K562 (cell line): ENCODE measurements around the gene BRSK1. TPM values are rescaled to one million over a fixed set of nuclear protein-coding genes. Genes with fewer than 3 reads are reported as not detected.
A peak's percentile ranks its signal among the peaks of the same experiment; 100 is the strongest.

Experiments
- ATAC-seq: fragments of 200-7000 bp; cut with Tn5 transposase; 3 replicates; pipeline ENCODE4 v1.9.1; 2020; ENCODE audit warnings: moderate library complexity
- BruUV-seq: library from RNA; stranded (reverse); fragments of 400-500 nt; replicated peaks from 2 replicates; lab custom pipeline; 2021; lab: Mats Ljungman, UMichigan
- CTCF ChIA-PET: fragments of 300-600 bp; formaldehyde crosslinking; extraction: SDS; loops from one replicate; lab custom pipeline; 2021; ENCODE audit warnings: low intra/inter-chr PET ratio; lab: Yijun Ruan, JAX
- POLR2A ChIA-PET: fragments of 300-600, 350-650 bp; sonication (Branson Sonifier 250); formaldehyde crosslinking; extraction: SDS; loops from one replicate; lab custom pipeline; 2021; ENCODE audit warnings: antibody characterized with exemption, inconsistent platforms; lab: Yijun Ruan, JAX
- DNase-seq, 4 experiments: peaks; one replicate each; pipeline versions ENCODE4 v3.0.0 to v3.0.0-alpha.2; 2011 to 2018; ENCODE audit warnings: low spot score in 3 of 4, mixed read lengths in 3 of 4; ENCODE audit errors: extremely low read depth in 1 of 4
- FAIRE-seq: peaks from 2 replicates; lab custom pipeline; 2011; peaks lifted over from hg19 to GRCh38; lab: Jason Lieb, UNC
- H2AFZ ChIP-seq: 2 replicates; pipeline ENCODE4 v1.6.0; 2011; ENCODE audit warnings: low read depth, low read length, control low read depth, inconsistent platforms
- H3K27ac ChIP-seq: fragments of 200-600 bp; 3 replicates; pipeline ENCODE4 v1.8.0; 2011; ENCODE audit warnings: low read depth, mild to moderate bottlenecking, control low read depth, inconsistent platforms, low read length, moderate library complexity, mixed read lengths; ENCODE audit errors: extremely low read depth
- H3K27me3 ChIP-seq, 2 experiments: fragments of 300-600 bp in 1 of 2; 2 replicates in 1 of 2; 3 replicates in 1 of 2; pipeline versions ENCODE4 v1.6.0 to v1.8.0; 2011; ENCODE audit warnings: inconsistent platforms in 2 of 2, low read length in 2 of 2, mild to moderate bottlenecking in 1 of 2, mixed read lengths in 1 of 2, moderate library complexity in 1 of 2; ENCODE audit not compliant: control insufficient read depth in 2 of 2, insufficient read depth in 2 of 2
- H3K36me3 ChIP-seq: fragments of 300-600 bp; 3 replicates; pipeline ENCODE4 v1.8.0; 2011; ENCODE audit warnings: mild to moderate bottlenecking, low read length, inconsistent platforms; ENCODE audit not compliant: control insufficient read depth, insufficient read depth
- H3K4me1 ChIP-seq, 2 experiments: fragments of 200-600 bp in 1 of 2; replicated peaks in 1 of 2; 2 replicates in 1 of 2; 3 replicates in 1 of 2; pipeline versions ENCODE4 v1.5.1 to v1.8.0; 2011; ENCODE audit warnings: inconsistent platforms in 2 of 2, low read length in 2 of 2, mild to moderate bottlenecking in 1 of 2, mixed read lengths in 1 of 2, moderate library complexity in 1 of 2; ENCODE audit not compliant: control insufficient read depth in 2 of 2, insufficient read depth in 2 of 2
- H3K4me2 ChIP-seq: 2 replicates; pipeline ENCODE4 v1.6.1; 2011; ENCODE audit warnings: low read length, control low read depth, inconsistent platforms, mixed read lengths; ENCODE audit not compliant: insufficient read depth
- H3K4me3 ChIP-seq: fragments of 200-600 bp; sonication (generic), shearing (Covaris generic); 2 replicates; pipeline ENCODE4 v1.5.1; 2016; ENCODE audit warnings: control low read depth, inconsistent platforms
- H3K79me2 ChIP-seq: fragments of 200-600 bp; 3 replicates; pipeline ENCODE4 v1.8.0; 2011; ENCODE audit warnings: low read length, inconsistent platforms; ENCODE audit not compliant: control insufficient read depth, insufficient read depth
- H3K9ac ChIP-seq, 2 experiments: 2 replicates each; pipeline versions ENCODE4 v1.6.0 to v1.6.1; 2011; ENCODE audit warnings: low read depth in 2 of 2, low read length in 2 of 2, control low read depth in 1 of 2, inconsistent platforms in 1 of 2, mild to moderate bottlenecking in 1 of 2, mixed read lengths in 1 of 2; ENCODE audit not compliant: insufficient read depth in 1 of 2
- H3K9me1 ChIP-seq: one replicate; pipeline ENCODE4 v1.6.0; 2011; ENCODE audit warnings: inconsistent platforms, mild to moderate bottlenecking, low read length, moderate library complexity; ENCODE audit not compliant: control insufficient read depth, insufficient read depth
- H3K9me3 ChIP-seq: replicated peaks from 2 replicates; pipeline ENCODE4 v1.5.1; 2011; ENCODE audit warnings: low read depth, low read length, inconsistent platforms; ENCODE audit not compliant: control insufficient read depth, insufficient read depth
- H4K20me1 ChIP-seq: replicated peaks from 2 replicates; pipeline ENCODE4 v1.6.1; 2011; ENCODE audit warnings: low read length, inconsistent platforms, mixed read lengths; ENCODE audit not compliant: control insufficient read depth, insufficient read depth
- FOXJ2 ChIP-seq: fragments of 200-800 bp; sonication (Bioruptor generic); IDR thresholded peaks from 2 replicates; pipeline ENCODE4 v1.6.1; 2016; ENCODE audit warnings: missing genetic modification characterization, missing compliant biosample characterization
- NCOR1 ChIP-seq: fragments of 450-650 bp; IDR thresholded peaks from 2 replicates; pipeline ENCODE4 v1.6.1; 2016; ENCODE audit warnings: mild to moderate bottlenecking, moderate library complexity
- POLR2G ChIP-seq: fragments of 200-400 bp; formaldehyde crosslinking; IDR thresholded peaks from 2 replicates; pipeline ENCODE4 v1.6.1; 2017; ENCODE audit warnings: low read depth, mild to moderate bottlenecking, antibody characterized with exemption, low read length, moderate library complexity
- RBFOX2 ChIP-seq: fragments of 200-400 bp; formaldehyde crosslinking; IDR thresholded peaks from 2 replicates; pipeline ENCODE4 v1.6.1; 2017; ENCODE audit warnings: low read depth, mild to moderate bottlenecking, low read length, moderate library complexity
- SPI1 ChIP-seq: IDR thresholded peaks from 2 replicates; pipeline ENCODE4 v1.6.1; 2011; ENCODE audit warnings: low read depth, low read length, control low read depth, borderline replicate concordance
- TOE1 ChIP-seq, 2 experiments: fragments of 450-650 bp in 1 of 2; sonication (generic) in 1 of 2; formaldehyde crosslinking in 1 of 2; IDR thresholded peaks; 2 replicates each; pipeline versions ENCODE4 v1.7.1 to v1.8.0; 2016 to 2022; ENCODE audit warnings: borderline replicate concordance in 2 of 2, mild to moderate bottlenecking in 2 of 2, antibody characterized with exemption in 1 of 2, inconsistent platforms in 1 of 2, low read depth in 1 of 2, missing genetic modification reagents in 1 of 2, moderate library complexity in 1 of 2
- WGBS: fragments of 100-300 bp; shearing (Covaris generic); methylation state at CpG from one replicate; pipeline ENCODE4 v1.1.6; 2016; ENCODE audit warnings: low coverage, mixed read lengths; ENCODE audit not compliant: insufficient coverage; ENCODE audit errors: missing lambda C conversion rate; 5-methylcytosine and 5-hydroxymethylcytosine counted together
- in situ Hi-C: fragments of 300-500 bp; cut with MboI; formaldehyde crosslinking; loops from 4 replicates; pipeline ENCODE4 v1.15.0; 2018; ENCODE audit warnings: inconsistent platforms, mixed read lengths
- intact Hi-C: fragments of 100-400 bp; cut with micrococcal nuclease; formaldehyde crosslinking; loops from 2 replicates; pipeline ENCODE4 v1.14.2; 2022
- polyA plus RNA-seq, 8 experiments: library from polyadenylated mRNA; depleted of rRNA in 4 of 8; stranded (reverse) in 5 of 8; unstranded in 3 of 8; fragments of >200 nt; fragmentation: Nextera tagmentation in 2 of 8; fragmentation: Illumina TruSeq in 1 of 8; extraction: Ambion mirVana in 2 of 8; extraction: Trizol in 1 of 8; gene quantifications; 2 replicates each; pipeline versions ENCODE4 v1.2.1 to v1.2.3, GENCODE V29; 2011 to 2014; ENCODE audit warnings: inconsistent platforms in 1 of 8, missing spikeins in 1 of 8
- total RNA-seq, 7 experiments: library from RNA; depleted of rRNA in 6 of 7; stranded (reverse); fragments of >200 nt in 6 of 7; fragmentation: Illumina TruSeq in 2 of 7; extraction: Trizol in 2 of 7; gene quantifications; 2 replicates each; pipeline versions ENCODE4 v1.2.1 to v1.2.3, GENCODE V29; 2011 to 2021; ENCODE audit warnings: low replicate concordance in 1 of 7
- TF ChIP-seq, protein P1 (sequence below): sonication (generic); formaldehyde crosslinking; IDR thresholded peaks from 2 replicates; pipeline ENCODE4 v1.8.1; 2023; ENCODE audit warnings: mild to moderate bottlenecking, missing genetic modification reagents

The BRSK1 gene
- total and polyA plus RNA-seq, 9 of the 15 experiments (the other 6 are each of a cell fraction or from before 2014, with no cell fraction given), result 1.7 to 9.3 (median 3.8) TPM; not detected in 2

DNA sequence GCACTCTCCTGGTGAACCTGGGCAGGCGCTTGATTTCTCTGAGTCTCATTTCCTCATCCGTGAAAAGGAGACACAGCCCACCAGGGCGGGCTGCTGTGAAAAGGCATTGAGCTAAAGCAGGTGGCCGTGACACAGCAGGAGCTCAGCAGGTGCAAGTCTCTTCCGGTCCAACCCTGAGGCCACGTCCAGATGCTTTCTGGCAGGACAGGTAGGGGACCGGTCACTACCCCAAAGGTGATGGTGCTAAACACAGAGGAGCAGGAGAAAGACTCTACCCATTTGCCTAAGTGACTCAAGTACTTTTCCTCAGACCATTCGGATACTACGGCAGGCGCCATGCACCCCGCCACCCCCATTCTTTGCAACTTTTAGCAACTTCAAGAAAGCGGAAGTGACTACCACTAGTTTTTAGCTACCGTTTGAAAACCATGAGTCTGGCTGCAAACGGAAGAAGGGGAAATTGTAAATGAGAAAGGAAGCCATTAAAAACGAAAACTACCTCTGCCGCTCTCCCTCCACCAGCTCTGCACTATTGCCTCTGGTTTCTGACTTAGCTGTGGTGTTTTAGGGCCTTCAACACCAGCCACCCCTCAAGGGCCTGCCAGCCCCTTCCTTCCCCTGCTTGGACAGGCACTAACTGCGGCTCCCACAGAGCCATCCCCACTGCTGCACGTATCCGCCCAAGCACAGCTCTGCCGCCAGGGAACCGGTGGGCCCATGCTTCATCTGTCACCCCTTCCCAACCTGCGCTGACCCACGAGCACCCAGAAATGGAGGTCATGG, 29.8 kb upstream of the BRSK1 start:
- peaks cover 98% of the 10 kb centered on the region for H3K79me2 ChIP-seq
- TF ChIP-seq SPI1, result peak; percentile 14; the same call in 1 of the 2 replicates
- TF ChIP-seq NCOR1, result no peak
- no peak for TF ChIP-seq FOXJ2
- TF ChIP-seq POLR2G, result peak; percentile 23; the same call in 1 of the 2 replicates
- no peak for TF ChIP-seq TOE1 (IDR thresholded peaks at IDR 0.05; ENCODE audit: borderline replicate concordance)
- TF ChIP-seq TOE1 (CRISPR knock-in tag; IDR thresholded peaks at IDR 0.05; ENCODE audit: borderline replicate concordance, low read depth), result no peak
- TF ChIP-seq, protein P1, sequence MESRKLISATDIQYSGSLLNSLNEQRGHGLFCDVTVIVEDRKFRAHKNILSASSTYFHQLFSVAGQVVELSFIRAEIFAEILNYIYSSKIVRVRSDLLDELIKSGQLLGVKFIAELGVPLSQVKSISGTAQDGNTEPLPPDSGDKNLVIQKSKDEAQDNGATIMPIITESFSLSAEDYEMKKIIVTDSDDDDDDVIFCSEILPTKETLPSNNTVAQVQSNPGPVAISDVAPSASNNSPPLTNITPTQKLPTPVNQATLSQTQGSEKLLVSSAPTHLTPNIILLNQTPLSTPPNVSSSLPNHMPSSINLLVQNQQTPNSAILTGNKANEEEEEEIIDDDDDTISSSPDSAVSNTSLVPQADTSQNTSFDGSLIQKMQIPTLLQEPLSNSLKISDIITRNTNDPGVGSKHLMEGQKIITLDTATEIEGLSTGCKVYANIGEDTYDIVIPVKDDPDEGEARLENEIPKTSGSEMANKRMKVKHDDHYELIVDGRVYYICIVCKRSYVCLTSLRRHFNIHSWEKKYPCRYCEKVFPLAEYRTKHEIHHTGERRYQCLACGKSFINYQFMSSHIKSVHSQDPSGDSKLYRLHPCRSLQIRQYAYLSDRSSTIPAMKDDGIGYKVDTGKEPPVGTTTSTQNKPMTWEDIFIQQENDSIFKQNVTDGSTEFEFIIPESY (CRISPR knock-in tag), result peak; percentile 89
- TF ChIP-seq RBFOX2, result peak; percentile 53; the same call in 1 of the 2 replicates
- TF ChIP-seq, all 486 proteins: peak for 4
- H3K9ac ChIP-seq, result peak overlapping the region in 1 of 2 experiments; percentile 80; a peak in 2 of 4 replicates
- no peak overlapping the region for H2AFZ ChIP-seq
- no TSS peak for BruUV-seq
- ChIA-PET CTCF (no interaction called here), POLR2A (interaction anchor here (0.9 to 2.1 kb wide), 6 partner anchors 8 to 38 kb away, joined by 3 to 6 read pairs (median 4); no protein-coding TSS in a partner anchor)
- ATAC-seq (no peak), FAIRE-seq (no peak), DNase-seq (no peak)
- H3K27me3 ChIP-seq, result no peaks in the 10 kb centered on the region
- H3K9me1 ChIP-seq, result peaks cover 9% of the 10 kb centered on the region
- peaks cover 73% of the 10 kb centered on the region for H3K36me3 ChIP-seq
- peaks cover 27 to 54% of the 10 kb centered on the region in 2 experiments; a peak in 4 of 5 replicates for H3K4me1 ChIP-seq
- intact Hi-C loops (no loop called here), in situ Hi-C loops (no loop called here)
- H3K4me3 ChIP-seq, result no peak overlapping the region
- peak overlapping the region; percentile 20; the same call in 1 of the 3 replicates for H3K27ac ChIP-seq
- WGBS, result 89% methylated on average over 23 of the region's 23 CpGs
- no peaks in the 10 kb centered on the region for H3K9me3 ChIP-seq
- H4K20me1 ChIP-seq, result peaks cover 67% of the 10 kb centered on the region
- H3K4me2 ChIP-seq, result no peak overlapping the region
